HG03039 (cell line): ENCODE data around the gene CCDC187.

Source experiments
- ATAC-seq: cut with Tn5 transposase; IDR thresholded peaks from one replicate; pipeline ENCODE4 v1.9.1; 2021; ENCODE audit warnings: mild to moderate bottlenecking, moderate library complexity; ENCODE audit not compliant: unreplicated experiment

Gene CCDC187

GRCh38 chr9:136300016-136300545 lies 3.8 kb downstream of the CCDC187 start:
- no peak for ATAC-seq

DNA sequence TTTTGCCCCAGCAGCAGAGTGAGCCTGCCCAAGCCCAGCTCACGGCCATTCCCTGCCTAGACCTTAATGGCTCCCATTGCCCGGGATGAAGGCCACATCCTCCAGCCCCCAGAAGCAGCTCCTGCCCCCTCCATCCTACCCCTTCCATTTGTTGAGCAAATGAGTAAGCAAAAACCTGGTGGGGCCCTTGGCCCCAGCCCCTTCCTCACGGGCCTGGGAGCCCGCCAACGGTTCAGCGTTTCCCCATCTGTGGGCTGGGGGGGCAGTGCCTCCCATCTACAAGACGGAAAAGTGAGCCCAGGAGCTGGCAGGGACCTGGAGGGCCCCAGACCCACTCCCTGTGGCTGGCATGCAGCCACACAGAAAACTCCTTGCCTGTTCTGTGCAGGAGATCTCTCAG lies 4.4 kb downstream of the CCDC187 start:
- no peak for ATAC-seq

DNA sequence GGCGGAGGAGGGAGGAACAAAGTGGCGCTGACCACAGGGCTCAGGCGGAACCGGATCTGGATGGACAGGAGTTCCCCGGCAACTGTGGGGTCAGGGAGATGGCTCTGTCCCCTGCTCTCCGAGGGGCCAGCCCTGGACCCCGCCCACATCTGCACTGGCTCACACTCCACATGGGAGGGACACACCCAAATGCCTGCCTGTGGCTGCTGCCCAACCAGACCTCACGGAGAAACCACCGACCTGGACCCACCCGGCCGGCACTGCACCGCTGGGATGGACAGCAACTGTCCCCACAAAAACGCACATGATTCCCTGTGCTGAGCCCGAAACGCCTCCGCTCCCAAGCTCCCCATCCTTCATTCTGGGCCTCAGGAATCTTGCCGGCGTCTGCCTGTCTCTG lies 4.8 kb downstream of the CCDC187 start:
- ATAC-seq, result no peak

GRCh38 chr9:136297766-136298735 lies 5.8 kb downstream of the CCDC187 start:
- ATAC-seq, result no peak

- ATAC-seq, result no peak
Measured at GRCh38 chr9:136297016-136297691, 6.7 kb downstream of the CCDC187 start.

GRCh38 chr9:136296434-136297015 lies 7.4 kb downstream of the CCDC187 start:
- ATAC-seq, result no peak

- no peak for ATAC-seq
Measured at GRCh38 chr9:136295542-136296433, 8.1 kb downstream of the CCDC187 start.

GRCh38 chr9:136295055-136295454 lies 8.8 kb downstream of the CCDC187 start:
- no peak for ATAC-seq

GRCh38 chr9:136294437-136294836 lies 9.5 kb downstream of the CCDC187 start:
- no peak for ATAC-seq

- no peak for ATAC-seq
Measured at GRCh38 chr9:136293476-136294077, 10.3 kb downstream of the CCDC187 start.

DNA sequence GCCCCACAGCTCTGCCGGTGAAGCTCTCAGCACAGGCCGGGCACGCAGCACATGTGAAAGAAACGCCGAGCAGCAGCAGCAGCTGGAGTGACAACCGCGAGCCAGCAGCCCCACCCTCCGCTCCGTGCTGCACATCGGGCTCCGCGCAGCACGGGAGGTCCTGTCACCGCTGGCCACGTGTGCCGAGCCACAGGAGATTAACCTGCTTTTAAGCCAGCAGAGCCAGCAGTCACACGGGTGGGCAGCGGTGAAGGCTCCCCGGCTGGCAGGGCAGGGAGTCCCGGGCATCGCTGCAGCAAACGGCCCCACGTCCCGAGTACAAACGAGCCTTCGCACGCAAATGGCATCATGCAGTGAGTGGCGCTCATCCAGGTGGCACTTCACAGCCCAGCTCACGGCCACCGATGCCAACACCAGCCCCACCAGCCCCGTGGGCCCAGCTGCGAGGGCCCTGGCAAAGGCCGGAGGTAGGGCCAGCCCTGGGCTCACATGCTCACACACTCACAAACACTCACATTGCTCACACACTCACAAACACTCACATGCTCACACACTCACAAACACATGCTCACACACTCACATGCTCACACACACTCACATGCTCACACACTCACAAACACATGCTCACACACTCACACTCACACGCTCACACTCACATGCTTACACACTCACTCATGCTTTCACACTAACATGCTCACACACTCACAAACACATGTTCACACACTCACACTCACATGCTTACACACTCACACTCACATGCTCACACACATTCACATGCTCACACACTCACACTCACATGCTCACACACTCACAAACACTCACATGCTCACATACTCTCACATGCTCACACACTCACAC lies 11.1 kb downstream of the CCDC187 start:
- no peak for ATAC-seq

- no peak for ATAC-seq
Measured at GRCh38 chr9:136292026-136292538, 11.8 kb downstream of the CCDC187 start.

GRCh38 chr9:136291306-136292025 lies 12.4 kb downstream of the CCDC187 start:
- no peak for ATAC-seq

GRCh38 chr9:136290508-136291000 lies 13.3 kb downstream of the CCDC187 start:
- no peak for ATAC-seq

- ATAC-seq, result no peak
Measured at GRCh38 chr9:136289651-136290507, 14.0 kb downstream of the CCDC187 start.

DNA sequence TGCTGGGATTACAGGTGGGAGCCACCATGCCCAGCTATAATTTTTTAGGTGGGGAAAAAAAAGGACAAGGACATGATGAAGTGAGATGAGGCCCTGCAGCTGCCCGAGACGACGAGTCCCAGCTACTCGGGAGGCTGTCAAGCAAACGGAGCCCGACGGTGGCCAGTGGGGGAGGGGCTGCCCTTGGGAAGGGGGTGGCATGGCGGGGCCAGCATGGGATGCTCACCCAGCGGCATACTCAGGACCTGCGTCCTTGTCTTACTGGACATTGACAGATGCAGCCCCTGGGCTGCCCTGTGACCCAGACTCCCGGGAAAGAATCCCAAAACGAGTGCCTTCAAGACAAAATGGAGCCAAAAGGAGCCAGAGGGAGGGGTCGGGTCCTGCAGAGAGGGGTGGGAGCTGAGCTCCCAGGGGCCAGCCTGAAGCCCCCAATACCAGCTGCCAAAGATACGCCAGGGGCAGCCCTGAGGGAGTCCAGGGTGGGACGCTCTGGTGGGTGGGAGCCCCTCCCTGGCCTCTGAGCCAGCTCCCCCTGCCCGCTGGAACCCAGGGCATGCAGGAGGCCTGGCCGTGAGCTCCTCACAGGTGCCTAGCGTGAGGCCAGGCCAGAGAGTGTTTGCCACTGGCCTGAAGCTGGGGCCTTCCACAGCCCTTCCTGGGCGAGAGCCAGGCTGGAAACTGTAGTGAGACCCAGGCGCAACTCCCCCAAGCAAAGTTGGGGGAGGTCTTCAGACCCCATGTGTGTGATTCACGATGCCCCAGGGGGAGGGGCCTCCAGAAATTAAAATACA lies 15.7 kb downstream of the CCDC187 start:
- no peak for ATAC-seq
